Cardiac fibroblast (primary cell): ENCODE results near the gene TMEM165.
A peak's percentile ranks its signal among the peaks of the same experiment; 100 is the strongest.

Experiments
- DNase-seq, 2 donors: peaks; one replicate each; pipeline versions ENCODE4 v3.0.0 to v3.0.0-alpha.2; 2010; ENCODE audit warnings: low read depth in 2 of 2
- H3K4me3 ChIP-seq, 2 donors: replicated peaks in 1 of 2; 1 replicate in 1 of 2; 2 replicates in 1 of 2; pipeline ENCODE4 v1.5.1; 2011; ENCODE audit warnings: low read depth in 2 of 2, low read length in 2 of 2, mild to moderate bottlenecking in 2 of 2, moderate library complexity in 1 of 2
- CTCF ChIP-seq: IDR thresholded peaks from one replicate; pipeline ENCODE4 v1.5.1; 2011; ENCODE audit warnings: low read depth, mild to moderate bottlenecking, low read length, inconsistent platforms

The TMEM165 gene

GRCh38 chr4:55458611-55459010, 62.9 kb downstream of the TMEM165 start:
- H3K4me3 ChIP-seq, result no peak overlapping the region
- no peak for TF ChIP-seq CTCF
- peak in 1 of 2 donors; percentile 36 for DNase-seq

- no peak for DNase-seq
- no peak overlapping the region for H3K4me3 ChIP-seq
- no peak for TF ChIP-seq CTCF
These were observed 70.2 kb downstream of the TMEM165 start for GRCh38 chr4:55466001-55466400.

- peak; percentile 29 to 75 for DNase-seq
- no peak overlapping the region for H3K4me3 ChIP-seq
- no peak for TF ChIP-seq CTCF
These were observed 73.0 kb downstream of the TMEM165 start for GRCh38 chr4:55468724-55469123.

GRCh38 chr4:55469979-55470378, 74.2 kb downstream of the TMEM165 start:
- TF ChIP-seq CTCF, result no peak
- DNase-seq, result no peak
- H3K4me3 ChIP-seq, result no peak overlapping the region
